T-helper 2 cell treated with Interferon-gamma antibody and Interleukin-4, amounts not matched to agents 100 ng/mL and 5 ng/mL, for 36 hours (primary cell): Measurements from ENCODE around the gene ZNF593. TPM values are rescaled to one million over a fixed set of nuclear protein-coding genes. Genes with fewer than 3 reads are reported as not detected.

Source experiments
- intact Hi-C: fragments of 100-400 bp; cut with micrococcal nuclease; formaldehyde crosslinking; loops from one replicate; pipeline ENCODE4 v1.15.1; 2023
- total RNA-seq: library from RNA; stranded (reverse); gene quantifications from 2 replicates; pipeline ENCODE4 v1.2.3, GENCODE V29; 2022

Gene ZNF593
- total RNA-seq, 1 donor from 2014 or later: 42.2 TPM

- intact Hi-C loops: loop anchor here (1.0 to 10.0 kb wide), 4 partner anchors 66 to 226 kb away; partner anchors contain the start of gene CEP85
Measured at GRCh38 chr1:26168410-26169197, 1.1 kb upstream of the ZNF593 start, which contains the start of gene C1orf232. Gene C1orf232, minus strand, starts transcription at chr1:26168963. Its CDS starts 464 bp downstream, at chr1:26168499.

GRCh38 chr1:26169198-26169554 is 532 bp upstream of the ZNF593 start:
- intact Hi-C loops: loop anchor here (1.0 to 10.0 kb wide), 4 partner anchors 65 to 226 kb away; partner anchors contain the start of gene CEP85

GRCh38 chr1:26170472-26170821 is 739 bp downstream of the ZNF593 start:
- intact Hi-C loops: no loop called here

GRCh38 chr1:26171084-26172072 is 1.7 kb downstream of the ZNF593 start, which contains the start of gene ZNF593OS:
Gene ZNF593OS, minus strand, starts transcription at chr1:26171832. Its CDS starts 171 bp downstream, at chr1:26171661.
- intact Hi-C loops: no loop called here

GRCh38 chr1:26175346-26175745 is 5.6 kb downstream of the ZNF593 start:
- intact Hi-C loops: no loop called here

GRCh38 chr1:26177182-26177684 is 7.5 kb downstream of the ZNF593 start, which contains the start of gene CNKSR1:
Gene CNKSR1, plus strand, starts transcription at chr1:26177491. Its CDS starts 57 bp downstream, at chr1:26177548.
- intact Hi-C loops: no loop called here

GRCh38 chr1:26180010-26180506 is 10.3 kb downstream of the ZNF593 start:
- intact Hi-C loops: no loop called here

- intact Hi-C loops: no loop called here
Measured at GRCh38 chr1:26181586-26182382, 12.1 kb downstream of the ZNF593 start.

GRCh38 chr1:26182383-26182696 is 12.6 kb downstream of the ZNF593 start:
- intact Hi-C loops: no loop called here

- intact Hi-C loops: no loop called here
Measured at GRCh38 chr1:26184086-26184485, 14.4 kb downstream of the ZNF593 start.

- intact Hi-C loops: no loop called here
Measured at GRCh38 chr1:26184883-26185282, 15.2 kb downstream of the ZNF593 start.

GRCh38 chr1:26187882-26188281 is 18.2 kb downstream of the ZNF593 start:
- intact Hi-C loops: no loop called here

GRCh38 chr1:26188477-26188876 is 18.8 kb downstream of the ZNF593 start:
- intact Hi-C loops: no loop called here

- intact Hi-C loops: no loop called here
Measured at GRCh38 chr1:26189331-26189730, 19.6 kb downstream of the ZNF593 start.

GRCh38 chr1:26189751-26190275 is 20.1 kb downstream of the ZNF593 start:
- intact Hi-C loops: no loop called here

GRCh38 chr1:26190373-26190987 is 20.8 kb downstream of the ZNF593 start, which contains the start of gene CATSPER4:
Gene CATSPER4, plus strand, starts transcription at chr1:26190602. Its CDS starts 26 bp downstream, at chr1:26190628.
- intact Hi-C loops: no loop called here

- intact Hi-C loops: no loop called here
Measured at GRCh38 chr1:26191739-26192138, 22.0 kb downstream of the ZNF593 start.

- intact Hi-C loops: no loop called here
Measured at GRCh38 chr1:26195805-26196204, 26.1 kb downstream of the ZNF593 start.

- intact Hi-C loops: no loop called here
Measured at GRCh38 chr1:26197301-26197700, 27.6 kb downstream of the ZNF593 start.

- intact Hi-C loops: no loop called here
Measured at GRCh38 chr1:26197813-26198212, 28.1 kb downstream of the ZNF593 start.
